A549 treated with AZD2906 at 1 μM for 4 hours (cell line): ENCODE results near the gene PTPN11. TPM values are rescaled to one million over a fixed set of nuclear protein-coding genes. Genes with fewer than 3 reads are reported as not detected.

Source experiments
- total RNA-seq: library from RNA; stranded (reverse); fragments of 200-300 nt; extraction: Qiagen RNA extraction; gene quantifications from 5 replicates; pipeline ENCODE4 v1.2.3, GENCODE V29; 2022

PTPN11 gene
- 41.9 to 63.8 TPM (median 50.9 TPM) in 5 replicates for total RNA-seq

DNA sequence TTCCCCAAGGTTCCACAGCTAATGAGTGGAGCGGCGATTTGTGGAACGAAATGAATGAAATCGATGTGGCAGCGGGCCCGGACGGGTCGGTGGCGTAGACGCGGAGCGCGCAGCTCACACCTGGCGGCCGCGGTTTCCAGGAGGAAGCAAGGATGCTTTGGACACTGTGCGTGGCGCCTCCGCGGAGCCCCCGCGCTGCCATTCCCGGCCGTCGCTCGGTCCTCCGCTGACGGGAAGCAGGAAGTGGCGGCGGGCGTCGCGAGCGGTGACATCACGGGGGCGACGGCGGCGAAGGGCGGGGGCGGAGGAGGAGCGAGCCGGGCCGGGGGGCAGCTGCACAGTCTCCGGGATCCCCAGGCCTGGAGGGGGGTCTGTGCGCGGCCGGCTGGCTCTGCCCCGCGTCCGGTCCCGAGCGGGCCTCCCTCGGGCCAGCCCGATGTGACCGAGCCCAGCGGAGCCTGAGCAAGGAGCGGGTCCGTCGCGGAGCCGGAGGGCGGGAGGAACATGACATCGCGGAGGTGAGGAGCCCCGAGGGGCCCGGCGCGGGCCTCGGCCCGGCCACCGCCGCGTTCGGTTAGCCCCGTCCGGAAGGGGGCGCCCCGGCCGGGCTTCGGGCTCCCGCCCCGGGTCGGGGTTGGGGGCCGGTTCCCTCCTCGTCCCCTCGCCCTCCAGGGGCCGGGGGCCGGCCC lies at the start of gene PTPN11:
Gene PTPN11 (plus strand): TSS at position 340 of the 689 bp plus-strand sequence. CDS start 165 bp downstream, at position 505.

DNA sequence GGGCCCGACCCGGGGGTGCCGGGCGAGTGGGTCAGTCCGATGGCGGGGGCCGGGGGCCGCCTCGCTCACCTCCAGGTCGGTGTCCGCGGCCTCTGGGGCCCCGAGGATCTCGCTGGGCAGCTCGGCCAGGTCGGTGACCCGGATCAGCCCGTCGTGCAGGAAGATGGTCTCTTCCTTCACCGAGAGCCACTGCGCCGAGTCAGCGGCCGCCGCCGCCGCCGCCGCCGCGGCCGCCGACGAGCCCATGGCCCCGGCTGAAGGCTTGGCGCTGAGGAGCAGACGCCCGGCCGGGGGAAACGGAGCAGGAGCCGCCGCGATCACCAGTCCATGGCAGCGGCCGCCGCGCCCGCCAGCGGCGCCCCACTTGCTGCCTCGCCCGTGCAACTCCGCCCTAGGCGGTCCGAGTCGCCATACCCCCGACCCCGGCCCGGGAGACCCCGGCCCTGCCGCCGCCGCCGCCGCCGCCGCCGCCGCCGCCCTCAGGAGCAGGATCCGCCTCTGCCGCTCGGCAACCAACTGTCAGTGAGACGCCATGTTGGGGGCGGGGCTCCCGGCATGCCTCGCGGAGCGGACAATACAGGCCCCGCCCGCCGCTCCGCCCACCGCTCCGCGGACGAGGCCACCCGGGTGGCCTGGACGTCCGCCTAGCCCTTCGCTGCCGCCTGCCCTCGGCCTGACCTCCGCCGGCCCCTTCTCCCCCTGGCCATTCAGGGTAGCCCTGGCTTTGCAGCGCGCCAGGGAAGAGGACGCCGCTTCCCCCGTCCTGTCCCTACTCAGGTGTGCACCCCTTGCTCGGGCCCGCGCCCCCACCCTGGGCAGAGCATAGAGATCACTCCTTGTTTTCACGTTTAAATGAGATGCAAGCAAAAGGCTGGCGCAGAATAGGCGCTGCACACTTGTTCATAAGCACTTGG lies 36.6 kb upstream of the PTPN11 start, which contains the start of gene HECTD4:
Gene HECTD4 (minus strand): TSS at position 549 of the 914 bp plus-strand sequence. CDS start 303 bp downstream, at position 246.

DNA sequence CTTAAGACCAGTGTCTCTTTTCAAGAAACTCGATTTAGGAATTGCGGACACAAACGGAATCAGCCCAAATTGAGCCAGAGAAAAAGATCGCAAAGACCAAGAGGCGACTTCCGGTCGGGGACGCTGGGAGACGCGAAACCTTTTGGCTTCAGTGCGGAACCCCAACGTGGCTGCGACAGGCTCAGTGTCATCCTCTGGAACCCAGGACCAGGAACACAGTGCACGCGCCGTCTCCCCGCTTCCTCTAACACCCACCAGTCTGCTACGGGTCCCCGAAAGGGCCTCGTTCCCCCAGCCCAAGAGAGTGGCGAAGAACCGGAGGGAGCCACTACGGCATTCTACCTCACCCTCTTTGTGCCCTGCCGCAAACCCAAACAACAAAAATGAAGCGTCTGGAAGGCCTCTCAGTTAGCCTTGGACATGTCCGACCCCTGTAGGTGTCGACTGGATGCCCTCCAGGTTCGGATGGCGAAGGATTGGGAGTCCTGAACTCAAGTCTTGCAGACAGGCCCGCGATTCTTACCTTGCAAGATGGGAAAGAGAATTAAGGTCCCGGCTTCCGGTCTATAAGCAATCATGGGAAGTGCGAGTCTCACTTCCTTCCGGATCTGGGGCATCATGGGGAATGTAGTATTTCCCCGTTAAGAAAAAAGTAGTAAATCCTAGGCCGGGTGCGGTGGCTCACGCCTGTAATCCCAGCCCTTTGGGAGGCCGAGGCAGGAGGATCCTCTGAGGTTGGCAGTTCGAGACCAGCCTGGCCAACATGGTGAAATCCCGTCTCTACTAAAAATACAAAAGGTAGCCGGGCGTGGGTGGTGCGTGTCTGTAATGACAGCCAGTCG lies 9.5 kb upstream of the PTPN11 start, which contains the start of gene RPL6:
Gene RPL6 (minus strand): TSS at position 542 of the 842 bp plus-strand sequence. CDS start 949 bp downstream, outside the sequence.

Other genes starting within 250 kb of the PTPN11 start
- gene HECTD4, start 36.5 kb upstream of the PTPN11 start, total RNA-seq, result 9.5 to 15.5 TPM (median 13.1 TPM) in 5 replicates
- gene RPL6, start 9.3 kb upstream of the PTPN11 start, total RNA-seq, result 2,103 to 2,330 TPM (median 2,112 TPM) in 5 replicates